Fibroblast of skin of abdomen (primary cell): Measurements from ENCODE around the gene TRMU.
"Not testable (repeated sequence)": the region's sequence is repeated elsewhere in the genome, so short reads cannot be mapped to it uniquely, and the experiment has no call there.

Experiments used
- DNase-seq: peaks from one replicate; pipeline ENCODE4 v3.0.0-alpha.2; 2013

The TRMU gene

GRCh38 chr22:46300491-46300890 lies 35.0 kb upstream of the TRMU start:
- no peak for DNase-seq

- no peak for DNase-seq
Measured at GRCh38 chr22:46303347-46303965, 32.1 kb upstream of the TRMU start.

- DNase-seq = no peak
Measured at GRCh38 chr22:46308283-46308988, 27.1 kb upstream of the TRMU start.

GRCh38 chr22:46309526-46310085 lies 25.9 kb upstream of the TRMU start:
- DNase-seq = no peak

- DNase-seq = no peak
Measured at GRCh38 chr22:46312056-46312455, 23.5 kb upstream of the TRMU start.

GRCh38 chr22:46312848-46313247 lies 22.7 kb upstream of the TRMU start:
- not testable (repeated sequence) for DNase-seq

- no peak for DNase-seq
Measured at GRCh38 chr22:46315976-46316375, 19.5 kb upstream of the TRMU start.

GRCh38 chr22:46317646-46318045 lies 17.9 kb upstream of the TRMU start:
- DNase-seq = no peak

- no peak for DNase-seq
Measured at GRCh38 chr22:46318576-46318975, 16.9 kb upstream of the TRMU start.

- DNase-seq = no peak
Measured at GRCh38 chr22:46319319-46319718, 16.2 kb upstream of the TRMU start.

GRCh38 chr22:46320166-46320710 lies 15.3 kb upstream of the TRMU start:
- no peak for DNase-seq

- DNase-seq = no peak
Measured at GRCh38 chr22:46320716-46321386, 14.7 kb upstream of the TRMU start.

GRCh38 chr22:46322711-46323110 lies 12.8 kb upstream of the TRMU start:
- DNase-seq = no peak

- no peak for DNase-seq
Measured at GRCh38 chr22:46323162-46323561, 12.4 kb upstream of the TRMU start.

GRCh38 chr22:46326066-46326680 lies 9.3 kb upstream of the TRMU start:
- no peak for DNase-seq

- no peak for DNase-seq
Measured at GRCh38 chr22:46327691-46328465, 7.6 kb upstream of the TRMU start.

GRCh38 chr22:46328797-46329196 lies 6.7 kb upstream of the TRMU start:
- no peak for DNase-seq

- no peak for DNase-seq
Measured at GRCh38 chr22:46329616-46330015, 5.9 kb upstream of the TRMU start.

- DNase-seq = no peak
Measured at GRCh38 chr22:46330426-46330825, 5.1 kb upstream of the TRMU start.

- no peak for DNase-seq
Measured at GRCh38 chr22:46331496-46331895, 4.0 kb upstream of the TRMU start.

GRCh38 chr22:46336119-46337078 lies 885 bp downstream of the TRMU start:
- DNase-seq = no peak
